MCF 10A (cell line): ENCODE measurements around the gene GH2. TPM values are rescaled to one million over a fixed set of nuclear protein-coding genes. Genes with fewer than 3 reads are reported as not detected.
"Not testable (repeated sequence)": the region's sequence is repeated elsewhere in the genome, so short reads cannot be mapped to it uniquely, and the experiment has no call there.

ENCODE experiments used
- BruUV-seq: library from RNA; stranded (reverse); fragments of 400-500 nt; replicated peaks from 2 replicates; lab custom pipeline; 2021; lab: Mats Ljungman, UMichigan
- CTCF ChIA-PET: fragments of 300-600 bp; sonication (Branson Sonifier 250); formaldehyde crosslinking; extraction: SDS; loops from one replicate; lab custom pipeline; 2021; ENCODE audit warnings: antibody characterized with exemption, inconsistent platforms; lab: Yijun Ruan, JAX
- POLR2A ChIA-PET: fragments of 300-600, 350-650 bp; sonication (Branson Sonifier 250); formaldehyde crosslinking; extraction: SDS; loops from one replicate; lab custom pipeline; 2020; ENCODE audit warnings: antibody characterized with exemption, inconsistent platforms; lab: Yijun Ruan, JAX
- DNase-seq: peaks from one replicate; pipeline ENCODE4 v3.0.0-alpha.2; 2018; ENCODE audit not compliant: unreplicated experiment
- H3K27ac Mint-ChIP-seq: one replicate; pipeline ENCODE4 v1.8.0; 2022; ENCODE audit warnings: mild to moderate bottlenecking, low read depth, mixed read lengths; ENCODE audit not compliant: unreplicated experiment
- H3K27me3 Mint-ChIP-seq: one replicate; pipeline ENCODE4 v1.8.0; 2022; ENCODE audit warnings: mixed read lengths; ENCODE audit not compliant: insufficient read depth, unreplicated experiment
- H3K36me3 Mint-ChIP-seq: one replicate; pipeline ENCODE4 v1.8.0; 2022; ENCODE audit warnings: mild to moderate bottlenecking, moderate library complexity, mixed read lengths; ENCODE audit not compliant: insufficient read depth, unreplicated experiment
- H3K4me1 Mint-ChIP-seq: one replicate; pipeline ENCODE4 v1.8.0; 2022; ENCODE audit warnings: mixed read lengths; ENCODE audit not compliant: insufficient read depth, unreplicated experiment
- H3K4me3 Mint-ChIP-seq: one replicate; pipeline ENCODE4 v1.8.0; 2022; ENCODE audit warnings: mild to moderate bottlenecking, moderate library complexity, mixed read lengths; ENCODE audit not compliant: unreplicated experiment
- H3K9me3 Mint-ChIP-seq: one replicate; pipeline ENCODE4 v1.8.0; 2022; ENCODE audit warnings: mixed read lengths; ENCODE audit not compliant: unreplicated experiment
- CTCF ChIP-seq: fragments of 200-600 bp; IDR thresholded peaks from one replicate; pipeline ENCODE4 v1.8.0; 2022; ENCODE audit warnings: antibody characterized with exemption, mild to moderate bottlenecking; ENCODE audit not compliant: unreplicated experiment
- intact Hi-C: fragments of 100-400 bp; cut with micrococcal nuclease; formaldehyde crosslinking; loops from 2 replicates; pipeline ENCODE4 v1.14.1; 2022
- total RNA-seq: library from RNA; stranded (reverse); gene quantifications from 2 replicates; pipeline ENCODE4 v1.2.3, GENCODE V29; 2022

GH2 gene
- total RNA-seq, 1 experiment from 2014 or later, result not detected

GRCh38 chr17:63880706-63881105 lies 1.0 kb downstream of the GH2 start:
- BruUV-seq, result no TSS peak
- TF ChIP-seq CTCF, result no peak
- CTCF ChIA-PET, result interaction anchor here (0.6 to 1.0 kb wide), 4 partner anchors 9 to 129 kb away, joined by 3 to 4 read pairs (median 4); no protein-coding TSS in a partner anchor
- H3K27me3 Mint-ChIP-seq, result peaks cover 37% of the 10 kb centered on the region
- intact Hi-C loops, result no loop called here
- H3K9me3 Mint-ChIP-seq, result no peaks in the 10 kb centered on the region
- H3K4me1 Mint-ChIP-seq, result no peaks in the 10 kb centered on the region
- no peak for DNase-seq
- H3K27ac Mint-ChIP-seq, result no peak overlapping the region
- no peaks in the 10 kb centered on the region for H3K36me3 Mint-ChIP-seq
- no peak overlapping the region for H3K4me3 Mint-ChIP-seq
- POLR2A ChIA-PET, result no interaction called here

- H3K4me3 Mint-ChIP-seq, H3K36me3 Mint-ChIP-seq, BruUV-seq, intact Hi-C loops, H3K4me1 Mint-ChIP-seq, H3K27ac Mint-ChIP-seq, POLR2A ChIA-PET, DNase-seq, H3K9me3 Mint-ChIP-seq: not testable (repeated sequence)
- H3K27me3 Mint-ChIP-seq, result peaks cover 38% of the 10 kb centered on the region
- CTCF ChIA-PET, result interaction anchor here (0.7 kb wide), 1 partner anchor 33 kb away, joined by 3 read pairs; the partner anchor contains the start of gene CSHL1
Measured at GRCh38 chr17:63878413-63878812, 3.3 kb downstream of the GH2 start.

DNA sequence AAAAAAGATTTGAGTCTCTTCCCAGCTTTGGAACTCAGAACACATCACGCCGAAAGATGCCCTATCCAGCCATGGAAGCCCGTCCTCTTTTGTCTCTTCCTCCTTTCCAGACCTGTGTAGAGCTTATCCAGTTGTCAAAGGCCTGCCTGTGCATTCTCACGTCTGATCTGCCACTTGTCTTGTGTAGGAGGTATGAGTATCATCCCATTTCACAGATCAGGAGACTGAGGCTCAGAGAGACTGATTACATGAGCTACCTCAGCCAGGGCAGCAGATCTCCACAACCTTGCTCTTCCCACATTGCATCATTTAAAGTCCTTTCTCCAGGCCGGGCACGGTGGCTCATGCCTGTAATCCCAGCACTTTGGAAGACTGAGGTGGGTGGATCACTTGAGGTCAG lies 7.1 kb downstream of the GH2 start:
- H3K9me3 Mint-ChIP-seq, CTCF ChIA-PET: not testable (repeated sequence)

DNA sequence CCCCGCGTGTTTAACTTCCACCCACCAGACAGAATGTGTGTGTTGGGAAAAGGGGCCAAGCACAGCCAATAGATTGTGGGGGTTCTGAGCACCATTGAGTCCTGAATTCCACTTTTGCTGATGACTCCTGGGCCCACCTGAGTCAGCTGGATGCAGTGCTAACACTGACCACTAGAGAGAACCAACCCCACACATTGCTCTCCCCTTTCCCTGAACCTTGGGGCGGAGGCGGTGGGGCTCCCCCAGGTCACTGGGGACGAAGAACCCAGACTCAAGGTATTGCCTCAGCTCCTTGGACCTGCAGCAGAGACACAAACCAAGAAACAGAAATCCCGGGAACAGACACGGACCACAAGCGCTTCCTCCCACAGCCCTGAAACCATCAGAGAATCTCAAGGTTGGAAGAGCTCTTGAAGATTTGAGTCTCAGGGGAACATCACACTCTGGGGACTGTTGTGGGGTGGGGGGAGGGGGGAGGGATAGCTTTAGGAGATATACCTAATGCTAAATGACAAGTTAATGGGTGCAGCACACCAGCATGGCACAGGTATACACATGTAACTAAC lies 7.6 kb downstream of the GH2 start:
- H3K27ac Mint-ChIP-seq, H3K9me3 Mint-ChIP-seq, H3K4me3 Mint-ChIP-seq, DNase-seq, POLR2A ChIA-PET, H3K4me1 Mint-ChIP-seq, CTCF ChIA-PET, H3K36me3 Mint-ChIP-seq, intact Hi-C loops, BruUV-seq: not testable (repeated sequence)
- peaks cover 32% of the 10 kb centered on the region for H3K27me3 Mint-ChIP-seq

More for the DNA sequence above, 7.1 kb downstream of the GH2 start:
- DNase-seq, H3K36me3 Mint-ChIP-seq, intact Hi-C loops, BruUV-seq, H3K4me3 Mint-ChIP-seq, H3K4me1 Mint-ChIP-seq, POLR2A ChIA-PET, H3K27ac Mint-ChIP-seq: not testable (repeated sequence)
- peaks cover 38% of the 10 kb centered on the region for H3K27me3 Mint-ChIP-seq

- H3K27ac Mint-ChIP-seq, POLR2A ChIA-PET, H3K4me3 Mint-ChIP-seq, H3K9me3 Mint-ChIP-seq, CTCF ChIA-PET, H3K4me1 Mint-ChIP-seq, DNase-seq, H3K36me3 Mint-ChIP-seq, BruUV-seq, intact Hi-C loops: not testable (repeated sequence)
- peaks cover 26% of the 10 kb centered on the region for H3K27me3 Mint-ChIP-seq
Measured at GRCh38 chr17:63873577-63873976, 8.2 kb downstream of the GH2 start, which contains the start of gene CSH2. TSS of gene CSH2 (minus strand) at chr17:63873677. CDS start at chr17:63873614, 63 bp downstream.

DNA sequence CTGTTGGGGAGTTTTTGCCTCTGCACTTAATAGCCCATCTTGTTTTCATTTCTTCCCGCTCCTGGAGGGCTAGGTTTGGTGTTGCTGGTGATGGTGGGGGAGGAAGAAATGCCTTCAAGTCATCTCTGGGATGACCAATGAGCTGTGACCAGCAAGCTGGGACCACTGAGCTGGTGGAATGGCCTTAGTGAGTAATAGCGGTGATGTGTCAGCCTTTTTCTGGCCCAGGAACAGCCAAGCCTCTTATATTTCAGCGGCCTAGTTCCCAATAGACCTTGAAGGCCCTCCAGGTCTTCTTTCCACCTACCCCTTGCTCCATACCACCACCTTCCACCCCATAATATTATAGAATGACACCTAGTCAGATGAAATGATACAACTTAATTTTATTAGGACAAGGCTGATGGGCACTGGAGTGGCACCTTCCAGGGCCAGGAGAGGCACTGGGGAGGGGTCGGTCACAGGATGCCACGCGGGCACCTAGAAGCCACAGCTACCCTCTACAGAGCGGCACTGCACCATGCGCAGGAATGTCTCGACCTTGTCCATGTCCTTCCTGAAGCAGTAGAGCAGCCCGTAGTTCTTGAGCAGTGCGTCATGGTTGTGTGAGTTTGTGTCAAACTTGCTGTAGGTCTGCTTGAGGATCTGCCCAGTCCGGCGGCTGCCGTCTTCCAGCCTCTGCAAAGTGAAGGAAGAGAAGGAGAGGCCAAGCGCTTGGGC lies 9.9 kb downstream of the GH2 start:
- H3K9me3 Mint-ChIP-seq, BruUV-seq, H3K27ac Mint-ChIP-seq: not testable (repeated sequence)

DNA sequence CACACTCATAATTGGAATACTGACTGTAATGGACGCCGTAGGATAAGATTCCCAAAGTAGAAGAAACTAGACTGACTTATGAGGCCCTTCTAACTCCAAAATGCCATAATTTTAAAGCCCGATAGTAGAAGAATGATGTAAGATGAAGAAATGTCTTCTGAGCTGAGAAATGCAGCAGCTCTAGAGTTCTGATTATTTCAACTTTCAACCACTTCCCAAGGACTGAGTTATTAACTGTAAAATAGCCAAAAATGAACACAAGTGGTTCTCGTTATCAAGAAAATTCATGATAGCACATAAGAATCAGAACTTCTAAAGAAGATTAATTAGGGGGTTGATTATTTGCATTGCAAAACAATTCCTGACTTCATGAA lies 11.5 kb downstream of the GH2 start:
- CTCF ChIA-PET, H3K9me3 Mint-ChIP-seq, H3K4me3 Mint-ChIP-seq, H3K27me3 Mint-ChIP-seq, intact Hi-C loops, H3K36me3 Mint-ChIP-seq, BruUV-seq, DNase-seq, H3K27ac Mint-ChIP-seq, H3K4me1 Mint-ChIP-seq, POLR2A ChIA-PET: not testable (repeated sequence)

More for the DNA sequence above, 9.9 kb downstream of the GH2 start:
- intact Hi-C loops, CTCF ChIA-PET, H3K36me3 Mint-ChIP-seq, H3K4me3 Mint-ChIP-seq, POLR2A ChIA-PET, DNase-seq, H3K4me1 Mint-ChIP-seq: not testable (repeated sequence)
- peaks cover 14% of the 10 kb centered on the region for H3K27me3 Mint-ChIP-seq
